Mesendoderm (in vitro differentiated cells): Measurements from ENCODE around the gene HAUS7.

Experiments
- DNase-seq: peaks from one replicate; pipeline ENCODE4 v3.0.0; 2013
- H2AK5ac ChIP-seq: 2 replicates; pipeline ENCODE4 v1.6.1; 2013; ENCODE audit warnings: low read length, inconsistent platforms
- H2BK120ac ChIP-seq: 2 replicates; pipeline ENCODE4 v1.6.1; 2013; ENCODE audit warnings: low read depth, mild to moderate bottlenecking, low read length, moderate library complexity, mixed read lengths
- H2BK15ac ChIP-seq: replicated peaks from 2 replicates; pipeline ENCODE4 v1.6.1; 2013; ENCODE audit warnings: low read depth, mild to moderate bottlenecking, moderate library complexity
- H2BK5ac ChIP-seq: 2 replicates; pipeline ENCODE4 v1.6.1; 2013; ENCODE audit warnings: low read length, inconsistent platforms
- H3K18ac ChIP-seq: 2 replicates; pipeline ENCODE4 v1.6.1; 2013; ENCODE audit warnings: mild to moderate bottlenecking, low read length, mixed read lengths
- H3K23ac ChIP-seq: one replicate; pipeline ENCODE4 v1.6.1; 2013; ENCODE audit warnings: low read length
- H3K27ac ChIP-seq: 2 replicates; pipeline ENCODE4 v1.5.1; 2013; ENCODE audit warnings: low read depth, mild to moderate bottlenecking, inconsistent platforms, low read length, moderate library complexity
- H3K27me3 ChIP-seq: 2 replicates; pipeline ENCODE4 v1.6.1; 2013; ENCODE audit warnings: low read length, control low read depth, mild to moderate bottlenecking, inconsistent platforms; ENCODE audit not compliant: insufficient read depth, poor library complexity
- H3K36me3 ChIP-seq: 2 replicates; pipeline ENCODE4 v1.6.1; 2013; ENCODE audit warnings: low read length, inconsistent platforms; ENCODE audit not compliant: control insufficient read depth, insufficient read depth
- H3K4ac ChIP-seq: one replicate; pipeline ENCODE4 v1.6.1; 2013; ENCODE audit warnings: low read depth, mild to moderate bottlenecking, low read length, moderate library complexity
- H3K4me1 ChIP-seq: 2 replicates; pipeline ENCODE4 v1.6.1; 2013; ENCODE audit warnings: low read depth, low read length, inconsistent platforms; ENCODE audit not compliant: control insufficient read depth
- H3K4me2 ChIP-seq: 2 replicates; pipeline ENCODE4 v1.6.1; 2013; ENCODE audit warnings: low read length
- H3K4me3 ChIP-seq: 2 replicates; pipeline ENCODE4 v1.5.1; 2013; ENCODE audit warnings: mild to moderate bottlenecking, low read length
- H3K56ac ChIP-seq: one replicate; pipeline ENCODE4 v1.6.1; 2013; ENCODE audit warnings: low read length
- H3K79me1 ChIP-seq: 2 replicates; pipeline ENCODE4 v1.6.1; 2013; ENCODE audit warnings: low read length, inconsistent platforms
- H3K79me2 ChIP-seq: 2 replicates; pipeline ENCODE4 v1.6.1; 2013; ENCODE audit warnings: mild to moderate bottlenecking, low read length; ENCODE audit not compliant: control insufficient read depth, insufficient read depth
- H3K9ac ChIP-seq: 2 replicates; pipeline ENCODE4 v1.6.1; 2013; ENCODE audit warnings: low read length, inconsistent platforms
- H4K5ac ChIP-seq: one replicate; pipeline ENCODE4 v1.6.1; 2013; ENCODE audit warnings: low read length
- H4K8ac ChIP-seq: one replicate; pipeline ENCODE4 v1.6.1; 2013; ENCODE audit warnings: low read depth, mild to moderate bottlenecking, control low read depth, low read length, moderate library complexity
- WGBS: extraction: QIAGEN DNeasy Blood & Tissue Kit; methylation state at CpG from one replicate; pipeline ENCODE4 v1.1.7; 2013; ENCODE audit warnings: low lambda C conversion rate, missing lambda C conversion rate; ENCODE audit not compliant: insufficient coverage; ENCODE audit errors: extremely low coverage; 5-methylcytosine and 5-hydroxymethylcytosine counted together

HAUS7 gene

DNA sequence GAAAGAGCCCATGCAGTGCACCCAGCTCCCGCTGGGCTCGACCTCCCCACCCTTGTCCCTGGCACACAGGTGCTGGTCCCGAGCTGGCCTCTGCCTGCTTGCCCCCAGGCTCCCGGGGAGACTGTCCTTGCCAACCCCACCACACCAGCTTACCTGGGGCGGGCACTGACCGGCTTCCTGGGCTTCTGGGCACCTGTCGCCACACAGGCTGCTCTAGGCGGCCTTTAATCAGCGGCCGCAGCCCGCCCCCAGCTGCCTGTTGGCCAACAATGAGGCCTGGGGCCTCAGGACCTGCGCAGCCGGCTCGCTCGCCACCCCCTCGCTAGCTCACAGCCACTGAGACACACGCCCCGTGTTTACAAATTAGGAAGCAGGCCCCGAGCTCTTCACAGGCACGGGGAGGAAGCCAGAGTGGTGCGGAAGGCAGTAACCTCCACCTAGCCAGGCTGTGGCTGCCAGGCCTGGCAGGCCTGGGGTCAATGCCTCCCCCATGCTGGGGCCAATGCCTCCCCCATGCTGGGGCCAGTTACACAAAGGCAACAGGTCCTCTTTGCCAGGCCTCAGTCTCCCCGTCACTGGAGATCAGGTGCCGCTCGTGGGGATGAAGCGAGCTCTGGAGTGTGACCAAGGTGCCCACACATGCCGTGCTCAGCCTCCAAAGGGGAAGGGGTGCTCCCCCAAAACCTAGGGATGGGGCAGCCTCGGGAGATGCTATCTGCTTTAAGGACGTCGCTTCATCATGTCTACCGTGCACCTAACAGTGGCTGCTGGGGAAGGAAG, 24.3 kb downstream of the HAUS7 start, which contains the start of gene TREX2:
Gene TREX2, minus strand, starts transcription at position 201 of the 780 bp plus-strand sequence. CDS start 626 bp downstream, outside the sequence.
- Histone ChIP-seq H3K27me3 (no peaks in the 10 kb centered on the region), H4K8ac (no peak within 1 kb of the TSS), H3K4me3 (no peak within 1 kb of the TSS), H3K23ac (no peak within 1 kb of the TSS), H3K4me1 (no peaks in the 10 kb centered on the region), H3K56ac (no peak within 1 kb of the TSS), H3K79me1 (no peaks in the 10 kb centered on the region), H3K27ac (no peak within 1 kb of the TSS), H3K18ac (no peak within 1 kb of the TSS), H2BK120ac (no peak within 1 kb of the TSS), H3K79me2 (no peaks in the 10 kb centered on the region), H3K4me2 (no peak within 1 kb of the TSS), H4K5ac (no peak within 1 kb of the TSS), H3K36me3 (no peaks in the 10 kb centered on the region), H3K9ac (no peak within 1 kb of the TSS), H2BK15ac (no peak within 1 kb of the TSS), H2BK5ac (no peak within 1 kb of the TSS), H3K4ac (no peak within 1 kb of the TSS), H2AK5ac (no peak within 1 kb of the TSS)
- no CpG with 5 or more reads among the region's 30 CpGs for WGBS
- no peak for DNase-seq

DNA sequence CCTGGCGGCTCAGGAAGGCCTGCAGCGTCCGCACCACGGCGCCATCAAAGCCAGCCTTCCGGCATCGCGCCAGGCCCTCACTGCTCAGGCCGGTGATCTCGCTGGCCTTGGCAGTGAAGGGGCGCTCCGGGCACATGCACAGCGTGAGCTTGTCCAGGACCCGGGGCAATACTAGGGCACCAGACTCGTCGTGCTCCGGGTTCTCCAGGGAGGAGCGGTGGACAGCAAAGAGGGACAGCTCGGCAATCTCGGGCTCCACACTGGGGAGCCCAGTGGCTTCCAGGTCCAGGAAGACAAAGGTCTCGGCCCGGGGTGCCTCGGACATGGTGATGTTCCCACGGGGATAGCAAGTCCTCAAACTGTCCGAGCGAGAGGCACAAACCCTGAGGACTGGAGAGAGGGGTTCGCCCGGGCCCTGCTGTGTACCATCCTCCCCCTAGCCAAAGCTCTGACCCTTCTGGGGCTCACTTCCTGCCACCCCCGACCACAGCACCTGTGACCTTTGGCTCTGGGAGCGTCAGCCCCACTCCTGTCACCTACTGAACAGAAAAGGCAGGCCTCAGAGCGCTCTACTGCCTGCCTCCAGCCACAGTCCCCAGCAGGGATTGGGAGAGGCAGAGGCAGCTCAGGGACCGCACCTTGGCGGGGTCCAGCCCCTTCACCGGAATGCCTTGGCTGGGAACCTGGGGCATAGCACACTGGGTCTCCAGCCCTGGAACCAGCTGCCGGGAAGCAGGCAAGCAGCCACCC, 25.1 kb downstream of the HAUS7 start:
- Histone ChIP-seq H2BK5ac (no peak overlapping the region), H3K4ac (no peak overlapping the region), H3K27me3 (no peaks in the 10 kb centered on the region), H2BK120ac (no peak overlapping the region), H3K56ac (no peak overlapping the region), H2BK15ac (no peak overlapping the region), H4K8ac (no peak overlapping the region), H3K27ac (no peak overlapping the region), H3K9ac (no peak overlapping the region), H3K36me3 (no peaks in the 10 kb centered on the region), H3K23ac (no peak overlapping the region), H3K4me1 (no peaks in the 10 kb centered on the region), H3K79me1 (no peaks in the 10 kb centered on the region), H2AK5ac (no peak overlapping the region), H3K79me2 (no peaks in the 10 kb centered on the region), H3K18ac (no peak overlapping the region), H3K4me3 (no peak overlapping the region), H3K4me2 (no peak overlapping the region), H4K5ac (no peak overlapping the region)
- DNase-seq = no peak
- no CpG with 5 or more reads among the region's 35 CpGs for WGBS

DNA sequence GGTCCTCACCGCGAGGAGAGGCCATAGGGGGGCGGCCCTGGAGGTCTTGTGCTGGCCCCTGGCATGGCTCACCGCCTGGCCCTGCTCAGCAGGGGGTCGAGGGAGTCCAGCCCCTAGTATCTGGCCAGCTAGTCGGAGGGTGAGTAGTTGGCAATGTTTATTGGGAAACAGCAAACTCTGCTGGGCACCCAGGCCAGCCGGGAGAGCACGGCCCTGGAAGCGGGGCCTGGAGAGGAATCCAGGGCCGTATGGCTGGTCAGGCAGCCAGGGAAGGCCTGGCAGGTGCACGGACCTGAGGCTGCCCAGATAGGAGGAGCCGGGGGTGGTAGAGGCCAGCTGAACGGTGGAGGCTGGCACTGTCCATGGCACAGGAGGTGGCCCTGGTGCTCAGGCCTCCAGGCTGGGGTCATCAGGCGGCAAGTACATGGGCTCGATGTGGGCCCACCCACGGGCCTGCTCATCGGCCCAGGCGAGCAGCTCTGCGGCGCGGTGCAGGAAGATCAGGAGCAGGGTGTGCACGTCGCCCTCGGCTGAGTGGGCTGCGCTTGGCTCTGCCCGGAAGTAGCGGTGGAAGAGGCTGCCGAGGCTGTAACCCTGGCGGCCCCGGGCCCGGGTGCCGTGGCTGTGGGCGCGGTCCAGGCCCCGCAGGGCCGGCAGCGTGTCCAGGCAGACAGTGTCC, 25.9 kb downstream of the HAUS7 start:
- H3K4ac ChIP-seq = no peak overlapping the region
- H3K79me2 ChIP-seq = no peaks in the 10 kb centered on the region
- H2BK120ac ChIP-seq = no peak overlapping the region
- no peak overlapping the region for H4K8ac ChIP-seq
- WGBS = no CpG with 5 or more reads among the region's 37 CpGs
- no peak overlapping the region for H3K18ac ChIP-seq
- H3K4me1 ChIP-seq = no peaks in the 10 kb centered on the region
- H3K79me1 ChIP-seq = no peaks in the 10 kb centered on the region
- no peak overlapping the region for H2AK5ac ChIP-seq
- H3K36me3 ChIP-seq = no peaks in the 10 kb centered on the region
- H3K4me3 ChIP-seq = no peak overlapping the region
- H2BK5ac ChIP-seq = no peak overlapping the region
- no peaks in the 10 kb centered on the region for H3K27me3 ChIP-seq
- no peak overlapping the region for H3K4me2 ChIP-seq
- H3K23ac ChIP-seq = no peak overlapping the region
- DNase-seq = no peak
- H2BK15ac ChIP-seq = no peak overlapping the region
- H3K27ac ChIP-seq = no peak overlapping the region
- H3K56ac ChIP-seq = no peak overlapping the region
- no peak overlapping the region for H4K5ac ChIP-seq
- no peak overlapping the region for H3K9ac ChIP-seq

DNA sequence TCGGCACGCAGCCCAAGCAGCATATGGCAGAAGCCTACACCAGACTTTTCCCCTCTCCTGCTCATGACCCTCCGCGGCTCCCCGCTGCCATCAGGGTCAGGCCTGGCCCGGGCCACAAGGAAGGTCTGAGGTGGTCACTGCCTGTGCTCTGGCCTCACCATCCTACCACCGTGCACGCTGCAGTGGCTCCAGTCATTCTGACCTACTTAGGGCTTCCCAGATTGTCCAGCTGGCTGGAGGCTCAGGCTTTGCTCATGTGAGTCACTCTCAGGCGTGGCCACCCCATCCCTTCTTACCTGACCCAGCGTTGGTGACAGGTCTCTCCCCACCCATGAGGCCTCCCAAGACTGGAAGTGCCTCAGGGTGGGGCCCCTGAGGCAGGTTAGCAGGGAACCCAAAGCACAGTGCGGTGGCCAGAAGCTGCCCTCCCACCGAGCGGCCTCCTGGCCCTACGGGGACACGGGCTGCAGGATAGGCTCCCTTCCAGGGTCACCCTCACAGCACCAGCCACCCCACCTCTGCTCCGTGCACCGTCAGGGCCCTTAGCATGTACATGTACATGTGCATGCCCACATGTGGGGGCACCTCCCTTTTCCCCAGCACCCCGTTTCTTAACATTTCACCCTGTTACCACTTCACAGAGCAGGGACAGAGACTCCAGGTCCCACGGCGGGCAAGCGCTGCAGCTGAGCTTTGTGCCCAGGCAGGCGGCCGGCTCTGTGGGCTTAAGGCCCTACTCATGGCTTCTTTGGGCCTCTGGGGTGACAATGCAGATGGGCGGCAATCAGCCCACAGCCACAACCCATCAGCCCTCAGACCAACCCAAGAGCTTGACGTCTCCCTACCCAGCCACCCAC, 26.7 kb downstream of the HAUS7 start:
- DNase-seq = no peak
- no CpG with 5 or more reads among the region's 25 CpGs for WGBS
- H3K23ac ChIP-seq = no peak overlapping the region

DNA sequence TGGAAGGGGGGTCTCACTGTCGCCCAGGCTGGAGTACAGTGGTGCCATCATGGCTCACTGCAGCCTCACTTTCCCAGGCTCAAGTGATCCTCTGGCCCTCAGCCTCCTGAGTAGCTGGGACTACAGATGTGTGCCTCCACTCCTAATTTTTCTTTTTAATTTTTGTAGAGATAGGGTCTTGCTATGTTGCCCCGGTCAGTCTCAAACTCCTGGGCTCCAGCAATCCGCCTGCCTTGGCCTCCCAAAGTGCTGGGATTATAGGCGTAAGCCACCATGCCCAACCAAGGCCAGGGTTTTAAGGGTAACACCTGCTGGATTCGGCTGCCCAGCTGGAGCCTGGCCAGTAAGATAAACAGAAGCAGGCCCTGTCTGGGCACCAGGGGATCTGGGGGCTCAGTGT, 27.9 kb downstream of the HAUS7 start:
- Histone ChIP-seq H2BK120ac (no peak overlapping the region), H4K5ac (no peak overlapping the region), H3K27me3 (no peaks in the 10 kb centered on the region), H3K56ac (no peak overlapping the region), H3K23ac (no peak overlapping the region), H2AK5ac (no peak overlapping the region), H3K4me3 (no peak overlapping the region), H3K79me1 (no peaks in the 10 kb centered on the region), H3K9ac (no peak overlapping the region), H2BK5ac (no peak overlapping the region), H2BK15ac (no peak overlapping the region), H3K18ac (no peak overlapping the region), H3K79me2 (no peaks in the 10 kb centered on the region), H3K36me3 (no peaks in the 10 kb centered on the region), H3K4me2 (no peak overlapping the region), H3K4me1 (no peaks in the 10 kb centered on the region), H3K4ac (no peak overlapping the region), H4K8ac (no peak overlapping the region), H3K27ac (no peak overlapping the region)
- WGBS = no CpG with 5 or more reads among the region's 5 CpGs
- DNase-seq = no peak

More for the DNA sequence above, 26.7 kb downstream of the HAUS7 start:
- Histone ChIP-seq H3K9ac (no peak overlapping the region), H3K27me3 (no peaks in the 10 kb centered on the region), H3K4me2 (no peak overlapping the region), H3K27ac (no peak overlapping the region), H3K4ac (no peak overlapping the region), H3K36me3 (no peaks in the 10 kb centered on the region), H4K5ac (no peak overlapping the region), H2BK15ac (no peak overlapping the region), H2AK5ac (no peak overlapping the region), H3K4me1 (no peaks in the 10 kb centered on the region), H3K79me1 (no peaks in the 10 kb centered on the region), H2BK120ac (no peak overlapping the region), H3K79me2 (no peaks in the 10 kb centered on the region), H4K8ac (no peak overlapping the region), H3K18ac (no peak overlapping the region), H3K4me3 (no peak overlapping the region), H3K56ac (no peak overlapping the region), H2BK5ac (no peak overlapping the region)
